GM12878 (cell line): Measurements from ENCODE around the gene ARL5A. TPM values are rescaled to one million over a fixed set of nuclear protein-coding genes. Genes with fewer than 3 reads are reported as not detected.

Source experiments
- ATAC-seq: fragments of 200-7000 bp; cut with Tn5 transposase; 3 replicates; pipeline ENCODE4 v1.9.1; 2020; ENCODE audit warnings: mild to moderate bottlenecking, moderate library complexity
- BruUV-seq: library from RNA; stranded (reverse); fragments of 400-500 nt; replicated peaks from 2 replicates; lab custom pipeline; 2021; lab: Mats Ljungman, UMichigan
- CTCF ChIA-PET: fragments of 300-600 bp; sonication (Branson Sonifier 250); formaldehyde crosslinking; extraction: SDS; loops from one replicate; lab custom pipeline; 2021; ENCODE audit warnings: inconsistent platforms; lab: Yijun Ruan, JAX
- POLR2A ChIA-PET: fragments of 350-600 bp; formaldehyde crosslinking; extraction: SDS; loops from one replicate; lab custom pipeline; 2021; ENCODE audit warnings: inconsistent platforms; lab: Charles Lee
- RAD21 ChIA-PET: fragments of 300-600 bp; sonication (Branson Sonifier 250); formaldehyde crosslinking; loops from one replicate; lab custom pipeline; 2023; ENCODE audit warnings: antibody characterized with exemption; ENCODE audit not compliant: unreplicated experiment; lab: Charles Lee
- SMC1A ChIA-PET: fragments of 300-600 bp; sonication (Branson Sonifier 250); formaldehyde crosslinking; loops from one replicate; lab custom pipeline; 2023; ENCODE audit not compliant: unreplicated experiment, uncharacterized antibody; lab: Charles Lee
- DNase-seq: peaks from one replicate; pipeline ENCODE4 v3.0.0-alpha.2; 2011; ENCODE audit warnings: low read depth, low spot score
- FAIRE-seq: peaks from 3 replicates; lab custom pipeline; 2011; peaks lifted over from hg19 to GRCh38; lab: Jason Lieb, UNC
- H2AFZ ChIP-seq: 2 replicates; pipeline ENCODE4 v1.6.0; 2011; ENCODE audit warnings: low read depth, low read length, control low read depth; ENCODE audit not compliant: control insufficient read depth
- H3K27ac ChIP-seq: 2 replicates; pipeline ENCODE4 v1.5.1; 2011; ENCODE audit warnings: control low read depth; ENCODE audit not compliant: control insufficient read depth, insufficient read depth
- H3K27me3 ChIP-seq, 2 experiments: replicated peaks in 1 of 2; 2 replicates each; pipeline versions ENCODE4 v1.6.0 to v1.6.1; 2011; ENCODE audit warnings: low read length in 1 of 2; ENCODE audit not compliant: control insufficient read depth in 2 of 2, insufficient read depth in 2 of 2
- H3K36me3 ChIP-seq, 2 experiments: 2 replicates each; pipeline ENCODE4 v1.5.1; 2011; ENCODE audit warnings: low read length in 1 of 2; ENCODE audit not compliant: control insufficient read depth in 2 of 2, insufficient read depth in 2 of 2
- H3K4me1 ChIP-seq: 2 replicates; pipeline ENCODE4 v1.6.1; 2011; ENCODE audit warnings: mild to moderate bottlenecking, low read length, moderate library complexity, mixed read lengths; ENCODE audit not compliant: control insufficient read depth, insufficient read depth
- H3K4me2 ChIP-seq: 2 replicates; pipeline ENCODE4 v1.6.0; 2011; ENCODE audit warnings: control low read depth; ENCODE audit not compliant: control insufficient read depth, insufficient read depth
- H3K4me3 ChIP-seq: fragments of 200-600 bp; sonication (generic); 2 replicates; pipeline ENCODE4 v1.5.1; 2016
- H3K79me2 ChIP-seq: 2 replicates; pipeline ENCODE4 v1.6.0; 2011; ENCODE audit warnings: low read length; ENCODE audit not compliant: control insufficient read depth, insufficient read depth
- H3K9ac ChIP-seq: 2 replicates; pipeline ENCODE4 v1.8.0; 2011; ENCODE audit warnings: low read length, control low read depth, mixed read lengths; ENCODE audit not compliant: control insufficient read depth, insufficient read depth
- H3K9me3 ChIP-seq: replicated peaks from 3 replicates; pipeline ENCODE4 v1.5.1; 2011; ENCODE audit warnings: mild to moderate bottlenecking, low read length; ENCODE audit not compliant: control insufficient read depth, insufficient read depth
- H4K20me1 ChIP-seq: 2 replicates; pipeline ENCODE4 v1.6.0; 2011; ENCODE audit not compliant: control insufficient read depth, insufficient read depth
- EED ChIP-seq: sonication (generic); IDR thresholded peaks from 2 replicates; pipeline ENCODE4 v1.6.1; 2016; ENCODE audit warnings: antibody characterized with exemption, low read depth
- IKZF1 ChIP-seq: fragments of 450-650 bp; conservative IDR thresholded peaks from 2 replicates; pipeline ENCODE4 v1.6.1; 2017; ENCODE audit warnings: antibody characterized with exemption, mild to moderate bottlenecking
- JUND ChIP-seq: IDR thresholded peaks from 2 replicates; pipeline ENCODE4 v1.6.1; 2012; ENCODE audit warnings: low read depth, mild to moderate bottlenecking, low read length, improper control_type of control experiment, moderate library complexity
- KAT2A ChIP-seq: conservative IDR thresholded peaks from 2 replicates; pipeline ENCODE4 v1.6.1; 2011; ENCODE audit warnings: low read depth, low read length; ENCODE audit not compliant: control insufficient read depth
- MTA2 ChIP-seq: fragments of 450-650 bp; IDR thresholded peaks from 2 replicates; pipeline ENCODE4 v1.6.1; 2016; ENCODE audit warnings: low read depth, mild to moderate bottlenecking, moderate library complexity
- MYB ChIP-seq: fragments of 150-350 bp; IDR thresholded peaks from 2 replicates; pipeline ENCODE4 v1.6.1; 2014; ENCODE audit warnings: mild to moderate bottlenecking, low read depth, low read length, borderline replicate concordance
- MYC ChIP-seq: IDR thresholded peaks from 2 replicates; pipeline ENCODE4 v1.6.1; 2011; ENCODE audit warnings: mild to moderate bottlenecking, low read length, moderate library complexity, inconsistent platforms; ENCODE audit not compliant: insufficient read depth, insufficient replicate concordance, insufficient read length, severe bottlenecking
- PKNOX1 ChIP-seq: fragments of 450-650 bp; IDR thresholded peaks from 2 replicates; pipeline ENCODE4 v1.6.1; 2016; ENCODE audit warnings: mild to moderate bottlenecking
- RAD21 ChIP-seq: IDR thresholded peaks from 2 replicates; pipeline ENCODE4 v1.6.1; 2011; ENCODE audit warnings: mild to moderate bottlenecking, low read depth, low read length, moderate library complexity; ENCODE audit not compliant: insufficient read depth
- SREBF1 ChIP-seq: IDR thresholded peaks from 2 replicates; pipeline ENCODE4 v1.6.1; 2012; ENCODE audit warnings: mild to moderate bottlenecking, low read length
- TBL1XR1 ChIP-seq: IDR thresholded peaks from 2 replicates; pipeline ENCODE4 v1.6.1; 2012; ENCODE audit warnings: low read depth, low read length, improper control_type of control experiment
- ZNF207 ChIP-seq: fragments of 450-650 bp; IDR thresholded peaks from 2 replicates; pipeline ENCODE4 v1.6.1; 2014; ENCODE audit warnings: antibody characterized with exemption, mild to moderate bottlenecking, borderline replicate concordance
- ZNF24 ChIP-seq: fragments of 450-650 bp; IDR thresholded peaks from 2 replicates; pipeline ENCODE4 v1.6.1; 2017; ENCODE audit warnings: antibody characterized with exemption, mild to moderate bottlenecking
- in situ Hi-C: fragments of 300-500 bp; cut with MboI; formaldehyde crosslinking; loops from 9 replicates; pipeline ENCODE4 v1.14.3; 2018; ENCODE audit warnings: mixed read lengths
- intact Hi-C: fragments of 100-400 bp; cut with micrococcal nuclease; formaldehyde crosslinking; loops from one replicate; pipeline ENCODE4 v1.14.2; 2022; ENCODE audit not compliant: unreplicated experiment
- polyA plus RNA-seq, 11 experiments: library from polyadenylated mRNA; depleted of rRNA in 4 of 11; unstranded in 6 of 11; stranded (reverse) in 5 of 11; fragments of >200 nt; fragmentation: Nextera tagmentation in 4 of 11; fragmentation: Illumina TruSeq in 1 of 11; extraction: Ambion mirVana in 4 of 11; extraction: Trizol in 1 of 11; gene quantifications; 1 replicate in 1 of 11; 2 replicates in 10 of 11; pipeline versions ENCODE4 v1.2.1 to v1.2.3, GENCODE V29; 2011 to 2016; ENCODE audit warnings: inconsistent platforms in 2 of 11, missing spikeins in 2 of 11, low read depth in 1 of 11
- total RNA-seq, 4 experiments: library from RNA; depleted of rRNA in 3 of 4; stranded (reverse); fragments of >200 nt in 3 of 4; fragmentation: Illumina TruSeq in 1 of 4; extraction: Trizol in 1 of 4; gene quantifications; 2 replicates each; pipeline versions ENCODE4 v1.2.1 to v1.2.3, GENCODE V29; 2013 to 2021
- TF ChIP-seq, protein P1 (sequence below): IDR thresholded peaks from 2 replicates; pipeline ENCODE4 v1.6.1; 2012; ENCODE audit warnings: low read depth, low read length, improper control_type of control experiment

Gene ARL5A
- total and polyA plus RNA-seq, 10 of the 15 experiments (the other 5 are each of a cell fraction or from before 2014, with no cell fraction given), result 9.4 to 52.9 (median 32.0) TPM

GRCh38 chr2:151805961-151806360 lies 22.3 kb downstream of the ARL5A start:
- CTCF ChIA-PET, result interaction anchor here (0.6 to 2.6 kb wide), 5 partner anchors 17 to 220 kb away, joined by 3 to 8 read pairs (median 4); no protein-coding TSS in a partner anchor

More at GRCh38 chr2:151805961-151806360, 22.3 kb downstream of the ARL5A start:
- no peak for ATAC-seq
- TF ChIP-seq KAT2A (no peak), RAD21 (no peak), EED (no peak), MYC (no peak), TBL1XR1 (no peak), IKZF1 (no peak), ZNF24 (no peak), MTA2 (no peak), SREBF1 (no peak), JUND (no peak), PKNOX1 (no peak), ZNF207 (no peak), MYB (no peak)
- TF ChIP-seq, protein P1, sequence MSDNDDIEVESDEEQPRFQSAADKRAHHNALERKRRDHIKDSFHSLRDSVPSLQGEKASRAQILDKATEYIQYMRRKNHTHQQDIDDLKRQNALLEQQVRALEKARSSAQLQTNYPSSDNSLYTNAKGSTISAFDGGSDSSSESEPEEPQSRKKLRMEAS, result no peak
- RAD21 ChIA-PET, result no interaction called here
- POLR2A ChIA-PET, result interaction anchor here (1.3 kb wide), 1 partner anchor 23 kb away, joined by 4 read pairs; no protein-coding TSS in a partner anchor
- SMC1A ChIA-PET, result interaction anchor here (0.6 to 2.4 kb wide), 4 partner anchors 12 to 486 kb away, joined by 3 to 6 read pairs (median 3); no protein-coding TSS in a partner anchor
- Histone ChIP-seq H3K36me3 (peaks cover 2 to 19% of the 10 kb centered on the region in 2 experiments), H2AFZ (no peak overlapping the region), H3K4me2 (no peak overlapping the region), H3K9ac (no peak overlapping the region), H3K4me3 (no peak overlapping the region), H3K79me2 (no peaks in the 10 kb centered on the region), H3K4me1 (no peaks in the 10 kb centered on the region), H3K9me3 (no peaks in the 10 kb centered on the region; the same call in 2 of the 3 replicates), H3K27ac (no peak overlapping the region), H3K27me3 (no peaks in the 10 kb centered on the region), H4K20me1 (no peaks in the 10 kb centered on the region)
- BruUV-seq, result no TSS peak
- no peak for DNase-seq
- intact Hi-C loops (no loop called here), in situ Hi-C loops (no loop called here)
- FAIRE-seq, result peak; percentile 72
